ENCODE measurements around the gene TMEM51.
A peak's percentile ranks its signal among the peaks of the same experiment; 100 is the strongest.

Gene TMEM51

DNA sequence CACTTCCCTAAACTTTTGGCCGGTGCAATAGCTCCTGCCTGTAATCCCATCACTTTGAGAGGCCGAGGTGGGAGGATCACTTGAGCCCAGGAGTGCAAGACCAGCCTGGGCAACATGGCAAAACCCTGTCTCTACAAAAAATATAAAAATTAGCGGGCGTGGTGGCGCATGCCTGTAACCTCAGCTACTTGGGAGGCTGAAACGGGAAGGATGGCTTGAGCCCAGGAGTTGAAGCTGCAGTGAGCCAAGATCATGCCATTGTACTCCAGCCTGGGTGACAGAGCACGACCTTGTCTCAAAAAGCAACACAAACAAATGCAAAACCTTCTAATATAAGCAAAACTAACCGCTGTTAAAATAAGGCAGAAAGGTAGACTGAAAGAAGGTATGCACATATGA, 25.9 kb downstream of the TMEM51 start:
- no peak for DNase-seq

DNA sequence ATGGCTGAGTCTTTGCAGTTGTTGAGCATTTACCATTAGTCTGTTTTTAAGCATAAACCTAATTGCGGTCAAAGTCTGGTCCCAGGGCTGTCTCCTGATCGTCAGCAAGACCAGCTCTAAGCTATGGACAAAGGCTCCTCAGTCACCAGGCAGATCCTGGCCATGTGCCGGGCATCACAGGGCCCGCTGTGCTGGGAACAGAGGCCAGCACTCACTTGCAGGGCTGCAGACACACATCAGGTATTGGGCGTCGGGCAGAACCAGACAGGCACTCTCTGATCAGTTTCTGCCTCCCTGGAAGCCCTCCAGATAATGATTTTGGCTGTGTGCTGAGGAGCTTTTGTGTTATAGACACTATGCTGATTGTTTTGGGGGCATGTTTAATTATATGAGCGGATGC, 26.6 kb downstream of the TMEM51 start:
- no peak for DNase-seq

DNA sequence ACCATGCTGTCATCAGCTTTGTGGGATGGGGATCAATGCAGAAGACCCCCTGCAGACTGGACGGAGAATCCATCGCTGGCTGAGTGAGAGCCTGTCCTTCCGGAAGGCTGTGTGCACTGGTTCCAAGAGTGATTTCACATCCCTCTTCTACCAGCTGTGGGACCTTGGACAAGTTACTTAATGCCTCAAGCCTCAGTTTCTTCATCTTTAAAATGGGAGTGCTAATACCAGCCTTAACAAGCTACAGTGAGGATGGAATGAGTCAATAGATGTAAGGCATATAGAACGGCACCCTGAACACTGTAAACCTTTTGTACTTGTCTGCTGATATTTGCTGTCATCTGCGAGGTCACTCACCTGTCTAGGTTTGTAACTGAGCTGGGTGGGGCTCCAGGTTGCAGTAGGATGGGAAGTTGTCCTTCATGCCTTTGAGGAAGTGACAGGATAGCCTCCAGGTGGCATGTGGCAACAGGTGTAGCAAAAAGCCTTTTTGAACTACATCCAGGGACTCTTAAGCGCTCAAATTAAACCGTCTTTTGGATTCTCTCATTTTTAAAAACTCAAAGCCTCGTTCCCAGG, 27.5 kb downstream of the TMEM51 start:
- no peak for DNase-seq

DNA sequence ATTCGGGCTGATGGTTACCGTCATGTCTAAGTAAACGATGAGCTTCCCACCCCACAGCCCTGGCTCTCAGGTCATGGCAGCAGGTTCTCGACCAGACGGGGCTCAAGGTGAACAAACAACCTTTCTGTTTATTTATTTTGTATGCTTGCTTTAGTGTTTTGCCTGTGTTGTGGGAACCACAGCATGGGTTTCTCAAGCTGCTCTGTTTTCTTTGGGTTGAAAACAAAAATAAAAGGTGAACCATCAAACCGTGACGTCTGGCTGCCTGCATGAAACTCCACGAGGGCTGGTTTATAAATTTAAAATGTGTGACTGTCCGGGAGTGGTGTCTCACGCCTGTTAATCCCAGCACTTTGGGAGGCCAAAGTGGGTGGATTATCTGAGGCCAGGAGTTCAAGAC, 28.0 kb downstream of the TMEM51 start:
- DNase-seq: no peak

DNA sequence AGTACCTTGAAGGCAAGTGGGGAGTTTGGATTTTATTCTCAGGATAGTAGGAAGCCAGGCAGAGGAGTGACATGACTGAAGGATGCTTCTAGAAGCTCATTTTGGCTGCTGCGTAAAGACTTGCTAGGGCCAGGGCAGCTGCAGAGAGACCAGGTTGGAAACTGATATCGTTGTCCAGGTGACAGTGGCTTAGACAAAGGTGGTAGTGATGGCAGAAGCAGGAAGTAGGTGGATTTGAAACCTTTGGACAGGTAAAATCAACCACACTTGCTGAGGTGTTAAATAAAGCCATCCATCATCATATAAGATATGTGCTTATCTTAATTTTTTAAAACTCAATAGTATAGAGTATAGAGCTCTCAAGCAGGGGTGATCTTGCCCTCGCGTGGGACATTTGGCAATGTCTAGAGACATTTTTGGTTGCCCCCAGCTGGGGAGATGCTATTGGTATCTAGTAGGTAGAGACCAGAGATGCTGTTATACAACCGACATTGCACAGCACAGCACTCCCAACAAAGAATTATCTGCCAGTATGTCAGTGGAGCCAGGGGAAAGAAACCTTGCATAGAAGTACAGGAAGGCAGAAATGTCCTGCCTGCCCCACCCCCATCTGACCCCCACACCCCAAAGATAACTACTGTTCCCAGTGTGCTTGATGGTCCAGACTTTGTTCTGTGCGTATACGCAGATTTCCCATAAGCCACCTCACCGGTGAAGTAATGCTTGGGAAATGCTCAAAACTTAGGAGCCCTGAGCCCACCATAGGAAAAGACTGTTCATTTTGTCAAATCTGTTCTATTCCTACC, 31.1 kb downstream of the TMEM51 start:
- DNase-seq: no peak

DNA sequence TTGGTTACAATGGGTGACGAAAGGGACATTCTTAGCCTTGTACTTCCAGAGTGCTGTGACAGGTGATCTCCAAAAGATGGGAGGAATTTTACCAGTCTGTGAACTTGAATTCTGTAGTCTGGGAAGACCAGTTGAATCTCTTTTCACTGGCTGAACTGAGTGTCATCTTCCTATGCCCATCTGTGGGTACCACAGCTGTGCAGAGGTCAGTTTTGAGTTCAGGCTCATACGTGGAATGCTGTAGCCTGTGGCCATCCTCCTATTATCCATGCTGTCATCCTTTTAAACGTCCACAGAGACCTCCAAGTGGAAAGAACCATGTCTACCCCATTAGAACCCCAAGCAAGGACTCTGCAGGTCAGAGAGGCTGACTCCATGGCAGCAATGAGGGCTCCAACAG, 32.1 kb downstream of the TMEM51 start:
- DNase-seq: no peak

DNA sequence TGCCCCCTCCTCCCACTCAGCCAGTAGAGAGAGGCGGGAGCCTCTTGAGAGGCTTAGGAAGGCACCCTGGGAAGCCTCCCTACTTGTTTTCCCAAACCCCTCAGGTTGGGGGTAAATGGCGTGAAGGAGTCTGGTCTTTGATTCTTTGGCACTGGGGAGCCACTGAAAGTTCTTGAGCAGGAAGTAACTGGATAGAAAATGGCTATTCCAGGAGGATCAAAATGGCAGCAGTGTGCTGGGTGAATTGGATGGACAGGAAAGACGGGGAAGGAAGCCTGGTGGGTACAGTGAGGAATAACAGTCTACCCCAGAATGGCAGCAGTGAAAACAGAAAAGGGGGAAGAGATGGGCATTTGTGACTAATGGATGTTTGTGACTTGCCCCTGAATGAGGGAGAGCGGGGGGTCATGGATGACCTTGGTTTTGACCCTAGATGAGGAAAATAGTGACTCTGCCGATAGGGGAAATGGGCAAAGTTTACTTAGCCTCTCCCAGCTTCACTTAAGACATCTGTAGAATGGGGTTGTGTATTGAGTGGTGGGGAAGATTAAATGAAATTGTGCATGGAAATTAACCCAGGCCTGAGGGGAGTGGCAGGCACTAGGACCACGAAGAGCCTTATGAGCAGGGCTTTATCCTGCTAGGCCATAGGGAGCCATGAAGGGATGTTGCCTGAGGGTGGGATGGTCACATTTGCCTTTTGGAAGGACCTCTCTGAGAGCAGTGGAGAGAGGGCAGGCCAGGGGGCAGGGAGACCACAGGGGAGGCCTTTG, 32.7 kb downstream of the TMEM51 start:
- no peak for DNase-seq

DNA sequence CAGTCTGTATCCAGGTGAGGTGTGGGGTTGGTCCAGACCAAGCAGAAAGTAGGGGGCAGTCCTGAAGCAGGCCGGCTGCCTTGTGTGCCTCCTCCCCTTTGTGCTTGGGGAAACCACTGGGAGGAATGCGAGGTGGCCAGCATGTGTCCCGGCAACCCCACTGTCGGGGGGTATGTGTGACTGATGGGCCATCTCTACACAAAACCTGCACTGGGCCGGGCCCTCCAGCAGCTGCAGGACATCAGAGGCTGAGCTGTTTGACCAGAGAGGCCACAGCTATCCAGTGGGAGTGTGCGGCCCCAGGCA, 33.3 kb downstream of the TMEM51 start:
- no peak for DNase-seq

DNA sequence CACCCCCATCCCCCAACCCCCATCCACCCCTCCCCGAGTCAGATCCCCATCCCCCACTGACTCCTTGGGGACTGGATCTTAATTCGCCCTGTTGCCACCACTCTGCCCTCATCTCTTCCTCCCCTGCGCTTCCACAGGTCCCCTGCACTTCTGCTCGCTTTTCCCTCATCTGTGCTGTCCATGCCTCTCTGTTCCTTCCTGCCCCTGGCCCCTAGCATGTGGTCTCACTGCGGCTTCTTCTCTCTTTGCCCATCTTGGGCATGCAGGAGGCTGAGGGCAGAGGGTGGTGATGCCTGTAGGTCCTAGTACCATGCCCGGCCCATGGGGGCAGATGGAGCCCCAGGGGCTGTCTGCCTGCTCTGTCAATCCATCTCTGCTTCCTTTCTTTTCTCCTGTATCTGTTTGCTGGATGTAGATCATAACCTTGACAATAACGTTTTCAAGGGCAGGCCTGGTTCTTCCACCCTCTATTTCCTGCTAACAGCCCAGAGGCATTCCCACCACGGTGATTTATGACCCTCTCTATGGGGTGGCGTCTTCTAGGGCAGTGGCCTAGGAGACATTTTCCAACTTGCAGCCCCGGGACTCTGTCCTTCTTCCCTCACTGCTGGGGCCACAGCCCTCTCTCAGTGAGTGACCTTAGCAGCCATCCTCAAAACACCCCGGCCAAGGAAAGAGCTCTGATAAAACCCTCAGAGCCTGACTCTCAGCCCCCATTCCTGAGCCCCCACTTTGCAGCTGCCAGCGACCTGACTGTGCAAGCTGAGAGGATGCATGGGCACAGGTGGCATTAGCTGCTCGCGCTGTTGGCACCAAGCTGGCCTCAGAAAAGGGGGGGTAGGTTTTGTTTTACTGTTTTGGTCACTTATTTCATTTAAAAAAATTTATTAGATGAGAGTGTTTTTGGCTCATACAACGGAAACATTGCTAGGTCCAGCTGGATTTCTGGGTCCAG, 33.9 kb downstream of the TMEM51 start:
- DNase-seq: no peak

DNA sequence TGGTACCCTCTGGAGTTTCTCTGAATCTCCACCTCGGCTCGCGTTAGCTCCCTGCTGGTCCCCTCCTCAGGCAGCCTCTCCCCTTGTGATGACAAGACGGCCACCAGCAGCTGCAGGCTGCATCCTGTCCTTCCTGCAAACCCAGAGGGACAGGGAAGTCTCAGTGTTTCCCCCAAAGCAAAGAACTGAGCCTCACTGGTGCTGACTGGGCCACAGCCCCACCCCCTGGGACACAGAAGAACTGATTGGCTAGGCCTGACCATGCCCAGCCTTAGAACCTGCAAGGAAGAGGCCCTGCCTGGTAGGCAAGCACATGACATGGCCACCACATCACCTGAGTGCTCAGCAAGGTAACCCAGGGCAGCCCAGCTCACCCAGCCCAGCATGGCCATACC, 34.6 kb downstream of the TMEM51 start:
- no peak for DNase-seq

DNA sequence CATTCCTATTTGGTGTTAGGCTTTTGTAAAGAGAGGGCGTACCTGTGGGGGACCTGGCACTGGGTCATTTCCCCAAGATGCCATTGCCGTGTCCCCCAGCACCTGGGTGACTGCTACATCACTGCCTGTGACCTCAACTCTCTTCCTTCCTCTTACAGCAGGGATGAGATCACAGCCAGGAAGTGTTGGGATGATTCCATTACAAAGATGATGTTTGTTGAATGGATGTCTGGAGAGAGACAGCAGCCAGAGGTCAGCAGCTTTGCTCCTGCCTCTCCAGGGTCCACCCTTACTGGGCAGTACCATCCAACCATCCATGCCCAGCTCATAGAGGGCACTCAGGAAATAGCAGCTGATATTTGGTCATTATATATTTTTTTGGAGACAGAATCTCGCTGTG, 35.1 kb downstream of the TMEM51 start:
- peak; percentile 60 for DNase-seq

DNA sequence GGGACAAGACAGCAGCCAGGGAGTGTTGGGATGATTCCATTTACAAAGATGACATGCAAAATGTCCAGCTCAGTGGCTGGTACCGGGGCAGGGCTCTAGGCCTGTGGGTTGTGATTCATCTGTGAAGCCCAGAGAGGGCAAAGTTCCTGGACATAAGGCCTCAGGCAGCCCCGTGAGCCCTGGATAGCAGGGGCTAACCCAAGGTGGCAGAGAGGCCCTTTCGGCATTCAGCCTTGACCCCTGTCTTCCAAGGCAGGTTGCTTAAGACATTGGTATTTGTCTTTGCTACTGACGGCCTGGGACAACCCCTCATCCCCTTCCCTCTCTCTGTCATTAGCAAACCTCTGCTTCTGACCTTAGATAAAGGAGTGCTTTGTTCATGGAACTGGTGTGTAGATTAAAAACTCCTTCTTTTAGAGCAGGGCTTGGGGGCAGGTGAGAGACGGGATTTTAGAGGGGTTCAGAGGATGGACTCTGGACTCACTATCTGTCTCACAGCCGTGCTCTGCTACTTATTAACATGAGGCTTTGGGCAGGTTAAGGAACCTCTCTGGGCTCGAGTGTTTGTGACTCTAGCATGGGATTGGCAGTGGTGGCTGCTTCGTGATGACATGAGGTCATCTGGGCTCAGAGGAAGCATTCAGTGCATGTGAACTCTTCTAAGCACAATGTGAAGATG, 36.3 kb downstream of the TMEM51 start:
- DNase-seq: no peak

DNA sequence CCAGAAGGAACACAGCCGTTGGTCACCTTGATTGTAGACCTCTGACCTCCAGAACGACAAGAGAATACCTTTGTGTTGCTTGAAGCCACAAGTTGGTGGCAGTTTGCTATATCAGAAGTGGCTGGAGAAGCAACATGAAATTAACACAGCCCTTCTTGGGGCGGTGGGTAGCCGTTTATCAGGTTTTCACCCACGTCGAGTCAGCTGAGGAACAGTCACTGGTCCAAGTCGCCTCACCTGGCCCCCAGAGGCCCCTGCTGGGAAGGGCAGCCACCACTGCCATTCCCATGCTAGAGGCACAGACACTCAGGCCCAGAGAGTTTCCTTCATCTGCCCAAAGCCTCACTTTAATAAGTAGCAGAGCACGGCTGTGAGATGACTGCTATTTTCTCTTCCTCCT, 37.7 kb downstream of the TMEM51 start:
- DNase-seq: no peak

DNA sequence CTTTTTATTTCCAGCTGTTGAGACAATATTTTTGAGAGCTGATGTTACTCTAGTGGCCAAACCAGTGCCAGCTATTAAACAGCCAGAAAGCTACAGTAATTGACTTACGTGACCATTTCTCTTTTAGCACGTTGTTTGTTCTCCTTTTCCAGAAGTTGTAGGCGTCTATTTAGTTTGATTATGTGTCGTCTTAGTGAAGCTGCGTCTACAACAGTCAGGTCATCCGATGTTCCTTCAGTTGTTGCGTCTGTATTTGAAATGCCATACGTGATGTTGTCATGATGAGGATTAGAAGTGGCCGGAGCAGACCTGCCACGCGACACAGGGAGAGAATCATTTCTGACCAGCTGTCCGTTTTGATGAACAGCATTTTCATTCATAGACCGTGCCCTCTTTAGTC, 38.2 kb downstream of the TMEM51 start:
- peak; percentile 33 for DNase-seq

DNA sequence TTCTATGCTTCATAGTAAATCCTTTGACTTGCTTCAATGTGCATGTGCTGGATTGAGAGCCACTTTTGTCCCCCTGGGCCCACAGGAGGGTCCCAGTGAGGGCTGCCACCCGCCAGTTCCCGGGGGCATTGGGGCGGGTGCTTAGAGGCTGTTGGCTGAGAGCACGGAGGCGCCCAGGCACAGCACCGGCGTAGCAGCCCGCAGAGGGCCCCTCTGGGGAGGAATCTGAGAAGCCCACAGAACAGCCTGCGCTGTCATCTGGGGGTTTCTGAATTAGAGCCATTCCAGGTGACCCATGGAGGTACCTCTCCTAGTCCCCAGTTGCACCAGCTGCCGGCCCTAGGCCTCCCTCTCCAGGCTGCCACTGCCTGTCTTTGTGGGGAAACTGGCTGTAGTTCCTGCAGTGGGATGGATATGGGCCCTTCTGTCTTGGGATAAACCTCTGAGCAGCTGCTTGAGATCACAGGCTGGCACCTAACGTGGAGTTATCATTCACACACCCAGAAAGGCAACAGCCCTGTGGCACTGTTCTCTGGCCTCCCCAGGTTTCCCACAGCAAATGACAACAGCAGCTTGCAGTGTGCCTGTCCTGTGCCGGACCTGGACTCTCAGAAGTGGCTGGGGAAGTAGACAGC, 39.5 kb downstream of the TMEM51 start:
- DNase-seq: no peak

DNA sequence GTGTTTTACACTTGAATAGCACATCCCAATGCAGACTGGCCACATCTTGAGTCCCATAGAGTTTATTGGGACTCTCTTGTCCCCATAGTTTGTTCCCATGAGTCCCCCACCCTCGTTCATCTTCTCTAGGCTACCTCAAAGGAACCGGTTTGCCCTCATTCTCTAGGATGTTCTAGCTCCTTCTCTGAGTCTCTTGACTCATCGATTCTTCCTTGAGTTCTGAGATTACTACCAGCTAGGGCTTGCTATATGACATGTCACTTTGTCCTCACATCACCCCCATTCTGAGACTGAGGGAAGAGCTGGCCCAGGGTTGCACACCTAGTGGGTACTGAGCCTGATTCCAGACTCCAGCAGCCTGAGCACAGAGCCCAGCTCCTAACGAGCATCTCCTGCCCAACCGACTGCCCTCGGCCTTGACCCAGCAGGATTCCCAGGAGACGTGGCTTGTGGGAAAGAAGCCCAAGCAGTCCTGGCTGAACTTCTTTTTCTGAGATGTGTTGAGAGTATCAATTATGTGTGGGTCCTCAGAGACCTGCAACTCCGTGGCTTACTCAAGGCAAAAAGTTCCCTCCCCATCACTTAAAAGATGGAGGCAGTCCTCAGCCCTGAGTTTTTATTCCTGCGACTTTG, 42.0 kb downstream of the TMEM51 start:
- no peak for DNase-seq

DNA sequence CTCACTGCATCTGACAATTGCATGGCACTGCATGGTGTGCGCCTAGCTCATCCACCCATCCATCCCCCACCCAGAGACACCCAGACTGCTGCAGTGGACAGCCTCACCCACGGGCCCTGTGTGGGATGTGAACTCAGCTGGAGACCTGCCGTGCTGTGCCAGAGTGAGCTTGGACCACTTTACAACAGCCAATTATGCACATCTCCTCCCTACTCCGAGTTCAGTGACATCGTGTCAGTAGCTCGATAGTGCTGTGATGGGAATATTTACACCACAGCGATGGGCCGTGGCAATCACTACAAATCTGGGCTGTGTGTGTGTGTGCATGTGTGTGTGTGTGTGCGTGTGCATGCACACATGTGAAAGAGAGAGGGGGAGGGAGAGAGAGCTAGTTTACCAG, 42.5 kb downstream of the TMEM51 start:
- no peak for DNase-seq

DNA sequence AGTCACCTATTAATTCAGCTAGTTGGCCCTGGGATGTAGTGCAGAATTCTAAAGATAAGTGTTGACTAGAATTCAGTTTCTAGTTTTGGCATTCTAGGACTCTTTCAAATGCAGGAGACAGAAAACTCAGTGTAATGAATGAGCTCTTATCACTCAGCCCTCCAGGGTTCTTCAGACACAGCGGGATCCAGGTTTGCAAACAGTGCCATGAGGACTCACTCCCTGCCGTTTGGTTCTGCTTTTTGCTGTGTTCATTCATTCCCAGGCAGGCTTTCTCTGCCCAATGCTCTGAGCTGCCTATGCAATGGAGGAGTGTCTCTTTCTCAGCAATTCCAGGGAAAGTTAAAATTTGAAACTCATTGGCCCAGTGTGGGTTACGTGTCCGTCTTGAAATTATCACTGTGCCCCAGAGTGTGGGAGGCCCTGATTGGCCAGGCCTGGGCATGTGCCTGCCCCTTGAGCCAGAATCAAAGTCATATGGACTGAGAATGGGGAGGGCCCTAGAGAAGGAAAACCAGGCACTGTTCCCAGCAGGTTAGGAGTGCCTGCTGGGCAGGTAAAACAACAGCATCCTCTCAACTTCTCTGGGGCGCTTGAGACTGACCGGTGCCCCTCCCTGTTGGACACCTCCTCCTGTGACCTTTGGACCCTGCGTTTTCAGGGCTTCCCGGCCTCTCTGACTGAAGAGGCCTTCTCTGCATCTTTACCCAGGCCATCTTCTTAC, 43.4 kb downstream of the TMEM51 start:
- DNase-seq: no peak

DNA sequence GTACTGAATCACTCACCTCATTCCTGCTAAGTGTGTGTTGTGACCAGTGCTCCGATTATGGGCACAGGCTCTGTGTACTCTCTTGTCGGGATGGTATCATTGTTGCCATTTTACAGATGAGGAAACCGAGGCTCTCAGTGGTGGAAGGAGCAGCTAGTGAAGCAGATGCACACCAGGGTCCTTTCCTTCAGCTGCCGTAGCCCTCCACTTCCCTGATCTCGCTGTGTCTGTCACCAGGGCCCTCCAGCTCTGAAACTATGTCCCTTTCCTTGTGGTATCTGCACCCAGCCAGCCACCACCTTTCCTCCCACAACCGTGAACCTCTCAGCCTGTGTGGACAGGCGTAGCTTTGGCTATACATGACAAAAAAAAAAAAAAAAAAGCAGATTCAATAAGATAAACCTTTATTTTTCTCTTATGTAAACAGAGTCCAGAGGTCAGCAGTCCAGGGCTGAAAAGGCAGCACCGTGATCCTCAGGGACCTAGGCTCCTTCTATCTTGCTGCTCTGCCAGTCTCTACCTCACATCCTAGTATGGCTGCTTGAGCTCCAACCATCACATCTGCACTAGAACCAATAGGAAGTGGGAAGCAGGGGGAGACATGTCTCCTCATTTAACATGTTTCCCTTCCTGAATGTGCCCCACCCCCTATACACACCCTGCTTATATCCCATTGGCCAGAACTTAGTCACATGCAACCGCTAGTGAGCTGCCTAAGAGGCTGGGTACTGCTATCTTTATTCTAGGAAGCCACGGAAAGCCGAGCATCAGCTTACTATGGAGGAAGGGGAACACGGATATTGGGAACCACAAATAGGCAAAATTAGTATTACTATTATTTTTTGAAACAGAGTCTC, 44.3 kb downstream of the TMEM51 start:
- DNase-seq: no peak

DNA sequence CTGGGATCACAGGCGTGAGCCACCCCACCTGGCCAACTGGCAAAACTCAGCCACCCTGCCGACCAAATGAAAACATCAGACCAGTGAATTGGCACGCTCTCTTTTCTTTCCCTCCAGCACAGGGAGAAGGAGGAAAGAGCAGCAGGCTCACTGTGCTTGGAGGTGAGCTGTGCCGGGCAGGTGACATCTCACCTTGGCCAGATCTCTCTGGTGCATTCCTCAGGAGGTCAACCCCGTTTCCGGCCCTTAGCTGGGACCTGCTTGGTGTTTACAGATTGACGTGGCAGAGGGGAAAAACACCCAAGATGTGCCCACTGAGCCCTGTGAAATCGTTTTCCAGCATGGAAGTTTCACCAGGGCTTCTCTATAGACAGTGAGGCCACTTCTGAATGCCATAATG, 45.1 kb downstream of the TMEM51 start:
- DNase-seq: no peak
